ENCODE measurements around the gene KLHL7.

The KLHL7 gene

GRCh38 chr7:23105644-23106056, at the start of gene KLHL7:
Gene KLHL7 (plus strand): TSS chr7:23105785. CDS start chr7:23106027, 242 bp downstream.
- peak; percentile 97 for FAIRE-seq

- no peak for FAIRE-seq
These were observed 47.0 kb upstream of the KLHL7 start for GRCh38 chr7:23058408-23059096.

GRCh38 chr7:23061327-23061726, 44.3 kb upstream of the KLHL7 start:
- no peak for FAIRE-seq

- FAIRE-seq = no peak
These were observed 43.1 kb upstream of the KLHL7 start for GRCh38 chr7:23062452-23062851.

- FAIRE-seq = peak; percentile 8
These were observed 39.6 kb upstream of the KLHL7 start for GRCh38 chr7:23065974-23066373.

- FAIRE-seq = peak; percentile 23
These were observed 38.3 kb upstream of the KLHL7 start for GRCh38 chr7:23067271-23067670.

- peak; percentile 97 for FAIRE-seq
These were observed 33.5 kb upstream of the KLHL7 start for GRCh38 chr7:23072048-23072447.

GRCh38 chr7:23072922-23073321, 32.7 kb upstream of the KLHL7 start:
- FAIRE-seq = peak; percentile 88

GRCh38 chr7:23074443-23075261, 30.9 kb upstream of the KLHL7 start:
- FAIRE-seq = peak; percentile 82

GRCh38 chr7:23075571-23075970, 30.0 kb upstream of the KLHL7 start:
- no peak for FAIRE-seq

- FAIRE-seq = no peak
These were observed 28.8 kb upstream of the KLHL7 start for GRCh38 chr7:23076772-23077171.

GRCh38 chr7:23093111-23093510, 12.5 kb upstream of the KLHL7 start:
- peak; percentile 59 for FAIRE-seq

- FAIRE-seq = peak; percentile 36
These were observed 12.0 kb upstream of the KLHL7 start for GRCh38 chr7:23093546-23093945.

- FAIRE-seq = no peak
These were observed 8.9 kb upstream of the KLHL7 start for GRCh38 chr7:23096518-23097290.

GRCh38 chr7:23098029-23098428, 7.6 kb upstream of the KLHL7 start:
- FAIRE-seq = no peak

GRCh38 chr7:23098460-23098859, 7.1 kb upstream of the KLHL7 start:
- FAIRE-seq = no peak

GRCh38 chr7:23100697-23101096, 4.9 kb upstream of the KLHL7 start:
- no peak for FAIRE-seq

GRCh38 chr7:23105086-23105643, 420 bp upstream of the KLHL7 start:
- FAIRE-seq = no peak

GRCh38 chr7:23106057-23106822, 655 bp downstream of the KLHL7 start:
- FAIRE-seq = no peak

- FAIRE-seq = peak; percentile 58
These were observed 1.5 kb downstream of the KLHL7 start for GRCh38 chr7:23106823-23107663.

- FAIRE-seq = no peak
These were observed 2.2 kb downstream of the KLHL7 start for GRCh38 chr7:23107781-23108180.
